Activated CD4-positive, CD25-positive, alpha-beta regulatory T cell treated with anti-CD3 and anti-CD28 coated beads, Interleukin-2, amount 50 U/mL, for 72 hours (primary cell): ENCODE measurements around the gene TAF4B.
"Not testable (repeated sequence)": the region's sequence is repeated elsewhere in the genome, so short reads cannot be mapped to it uniquely, and the experiment has no call there.

ENCODE experiments used
- DNase-seq: peaks from one replicate; pipeline ENCODE4 v3.0.0; 2021

The TAF4B gene

GRCh38 chr18:26307161-26307773, 81.0 kb downstream of the TAF4B start:
- no peak for DNase-seq

GRCh38 chr18:26309281-26309680, 83.0 kb downstream of the TAF4B start:
- DNase-seq, result no peak

- DNase-seq, result no peak
These were observed 86.0 kb downstream of the TAF4B start for GRCh38 chr18:26312199-26312598.

- no peak for DNase-seq
These were observed 91.2 kb downstream of the TAF4B start for GRCh38 chr18:26317398-26317797.

GRCh38 chr18:26320686-26321085, 94.4 kb downstream of the TAF4B start:
- DNase-seq, result no peak

- DNase-seq, result no peak
These were observed 96.8 kb downstream of the TAF4B start for GRCh38 chr18:26322890-26323653.

GRCh38 chr18:26325771-26326170, 99.5 kb downstream of the TAF4B start:
- DNase-seq, result no peak

- DNase-seq, result no peak
These were observed 100.8 kb downstream of the TAF4B start for GRCh38 chr18:26327062-26327461.

GRCh38 chr18:26332991-26333390, 106.7 kb downstream of the TAF4B start:
- DNase-seq, result no peak

- no peak for DNase-seq
These were observed 108.9 kb downstream of the TAF4B start for GRCh38 chr18:26335156-26335555.

- DNase-seq, result no peak
These were observed 109.6 kb downstream of the TAF4B start for GRCh38 chr18:26335571-26336487.

GRCh38 chr18:26336572-26336971, 110.3 kb downstream of the TAF4B start:
- no peak for DNase-seq

GRCh38 chr18:26342646-26343045, 116.4 kb downstream of the TAF4B start:
- no peak for DNase-seq

GRCh38 chr18:26350961-26351360, 124.7 kb downstream of the TAF4B start:
- no peak for DNase-seq

GRCh38 chr18:26356045-26356785, 130.0 kb downstream of the TAF4B start:
- no peak for DNase-seq

- no peak for DNase-seq
These were observed 131.7 kb downstream of the TAF4B start for GRCh38 chr18:26357960-26358359.

GRCh38 chr18:26362021-26362420, 135.8 kb downstream of the TAF4B start:
- DNase-seq, result no peak

- DNase-seq, result no peak
These were observed 141.2 kb downstream of the TAF4B start for GRCh38 chr18:26367425-26367824.

GRCh38 chr18:26370037-26370436, 143.8 kb downstream of the TAF4B start:
- no peak for DNase-seq

GRCh38 chr18:26376105-26376504, 149.9 kb downstream of the TAF4B start:
- DNase-seq, result no peak

GRCh38 chr18:26378701-26379100, 152.5 kb downstream of the TAF4B start:
- DNase-seq, result no peak

GRCh38 chr18:26381555-26381954, 155.3 kb downstream of the TAF4B start:
- DNase-seq, result not testable (repeated sequence)
